SH-SY5Y (cell line): Measurements from ENCODE around the gene CPLANE1.

Experiments
- GATA2 ChIP-seq: IDR thresholded peaks from 2 replicates; pipeline ENCODE4 v1.6.1; 2011; ENCODE audit warnings: mild to moderate bottlenecking, low read depth, low read length
- GATA3 ChIP-seq: IDR thresholded peaks from 2 replicates; pipeline ENCODE4 v1.6.1; 2011; ENCODE audit warnings: low read depth, mild to moderate bottlenecking, low read length, moderate library complexity

GRCh38 chr5:37153661-37154060, 95.5 kb downstream of the CPLANE1 start:
- TF ChIP-seq GATA2 (no peak), GATA3 (no peak)
